ENCODE measurements around the gene ARID3A.
"Not testable (repeated sequence)": the region's sequence is repeated elsewhere in the genome, so short reads cannot be mapped to it uniquely, and the experiment has no call there.

ARID3A gene

DNA sequence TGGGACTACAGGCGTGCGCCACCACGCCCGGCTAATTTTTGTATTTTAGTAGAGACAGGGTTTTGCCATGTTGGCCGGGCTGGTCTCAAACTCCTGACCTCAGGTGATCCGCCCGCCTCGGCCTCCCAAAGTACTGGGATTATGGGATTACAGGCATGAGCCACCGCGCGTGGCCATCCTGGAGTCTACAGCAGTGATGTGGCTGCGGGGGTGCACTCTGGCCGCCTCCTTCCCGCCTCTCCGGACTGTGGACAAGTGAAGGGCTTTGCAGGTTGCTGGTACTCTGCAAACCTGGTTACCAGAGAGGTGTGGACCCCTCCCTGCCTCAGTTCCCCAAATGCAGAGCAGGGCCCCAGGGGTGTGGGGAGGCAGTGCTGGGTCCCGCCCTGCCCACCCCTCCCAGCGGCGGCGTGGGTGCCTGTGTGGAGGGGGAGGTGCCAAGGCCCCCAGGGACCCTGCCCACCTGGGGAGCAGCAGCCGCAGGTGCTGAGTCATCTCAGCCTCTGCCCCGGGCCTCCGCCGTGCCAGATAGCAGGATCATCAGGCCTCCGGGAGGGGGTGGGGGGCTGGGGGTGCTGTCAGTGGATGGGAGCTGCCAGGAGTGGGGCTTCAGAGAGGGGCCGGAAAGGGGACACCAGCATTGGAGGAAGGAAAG lies 23.1 kb downstream of the ARID3A start:
- no peak for DNase-seq

- DNase-seq = no peak
These were observed 24.7 kb downstream of the ARID3A start for GRCh38 chr19:950352-951066.

GRCh38 chr19:952049-952679 lies 26.3 kb downstream of the ARID3A start:
- no peak for DNase-seq

DNA sequence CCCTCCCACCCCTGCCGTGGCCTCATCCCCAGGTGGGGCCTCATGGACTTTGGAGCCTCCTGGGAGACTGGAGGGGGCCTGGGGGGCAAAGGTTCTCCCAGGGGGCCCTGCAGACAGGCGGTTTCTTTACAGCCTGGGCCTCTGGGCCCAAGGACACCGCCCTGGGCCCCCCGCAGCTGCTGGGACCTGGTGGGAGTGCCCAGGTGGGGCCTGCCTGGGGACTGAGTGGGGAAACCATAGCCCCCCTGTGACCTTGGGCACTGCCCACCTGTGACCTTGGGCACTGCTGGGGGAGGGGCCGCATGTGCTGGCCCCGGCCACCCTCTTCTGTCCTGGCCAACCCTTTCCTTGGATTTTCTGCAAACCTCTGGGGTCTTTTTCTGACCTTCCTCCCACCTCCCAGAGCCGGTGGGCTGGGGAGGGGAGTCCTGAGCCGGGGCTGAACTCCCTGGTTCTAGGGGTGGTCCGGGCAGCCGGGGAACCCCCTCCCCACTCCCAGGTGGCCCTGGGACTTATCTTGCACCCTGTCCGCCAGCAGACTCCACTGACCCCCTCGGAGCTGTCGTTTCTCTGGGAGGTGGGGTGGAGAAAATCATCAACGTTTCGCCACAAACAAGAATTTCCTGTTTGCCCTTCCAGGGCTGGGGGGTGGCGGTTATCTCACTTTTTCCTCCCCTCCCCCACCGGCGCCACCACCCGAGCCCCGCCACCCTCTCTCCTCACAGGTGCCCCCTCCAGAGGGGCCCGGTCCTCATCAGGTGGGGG lies 27.0 kb downstream of the ARID3A start:
- DNase-seq = no peak

DNA sequence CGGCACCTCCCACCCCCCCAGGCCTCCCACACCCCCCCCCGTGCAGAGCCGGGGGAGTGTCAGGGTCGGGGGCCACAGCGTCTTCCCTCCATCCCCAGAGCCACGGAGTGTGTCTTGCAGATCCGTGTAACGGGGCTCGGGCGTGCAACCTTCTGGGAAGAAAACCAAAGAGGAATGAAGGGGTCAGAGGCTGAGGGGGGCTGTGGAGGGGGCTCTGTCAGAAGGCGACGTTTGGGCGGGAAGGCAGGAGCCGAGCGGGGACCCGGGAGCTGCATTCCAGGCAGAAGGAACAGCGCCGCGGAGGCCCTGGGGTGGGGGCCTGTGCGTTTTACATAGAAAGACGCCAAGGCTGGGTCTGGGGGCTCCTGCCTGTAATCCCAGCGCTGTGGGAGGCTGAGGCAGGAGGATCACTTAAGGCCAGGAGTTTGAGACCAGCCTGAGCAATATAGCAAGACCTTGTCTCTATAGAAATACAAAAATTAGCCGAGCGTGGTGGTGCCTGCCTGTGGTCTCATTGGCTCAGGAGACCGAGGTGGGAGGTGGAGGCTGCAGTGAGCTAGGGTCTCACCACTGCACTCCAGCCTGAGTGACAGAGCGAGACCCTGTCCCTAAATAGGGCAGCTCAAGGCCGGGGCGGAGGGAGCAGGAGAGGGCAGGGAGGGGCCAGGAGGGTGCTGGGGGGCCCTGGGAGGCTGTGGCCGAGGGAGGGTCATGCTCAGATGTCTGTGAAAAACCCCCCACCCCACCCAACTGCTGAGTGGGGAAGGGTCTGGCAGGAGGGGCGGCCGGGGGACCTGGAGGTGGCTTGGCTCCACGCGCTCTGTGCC lies 27.8 kb downstream of the ARID3A start:
- no peak for DNase-seq

- DNase-seq = no peak
These were observed 28.4 kb downstream of the ARID3A start for GRCh38 chr19:954272-954671.

DNA sequence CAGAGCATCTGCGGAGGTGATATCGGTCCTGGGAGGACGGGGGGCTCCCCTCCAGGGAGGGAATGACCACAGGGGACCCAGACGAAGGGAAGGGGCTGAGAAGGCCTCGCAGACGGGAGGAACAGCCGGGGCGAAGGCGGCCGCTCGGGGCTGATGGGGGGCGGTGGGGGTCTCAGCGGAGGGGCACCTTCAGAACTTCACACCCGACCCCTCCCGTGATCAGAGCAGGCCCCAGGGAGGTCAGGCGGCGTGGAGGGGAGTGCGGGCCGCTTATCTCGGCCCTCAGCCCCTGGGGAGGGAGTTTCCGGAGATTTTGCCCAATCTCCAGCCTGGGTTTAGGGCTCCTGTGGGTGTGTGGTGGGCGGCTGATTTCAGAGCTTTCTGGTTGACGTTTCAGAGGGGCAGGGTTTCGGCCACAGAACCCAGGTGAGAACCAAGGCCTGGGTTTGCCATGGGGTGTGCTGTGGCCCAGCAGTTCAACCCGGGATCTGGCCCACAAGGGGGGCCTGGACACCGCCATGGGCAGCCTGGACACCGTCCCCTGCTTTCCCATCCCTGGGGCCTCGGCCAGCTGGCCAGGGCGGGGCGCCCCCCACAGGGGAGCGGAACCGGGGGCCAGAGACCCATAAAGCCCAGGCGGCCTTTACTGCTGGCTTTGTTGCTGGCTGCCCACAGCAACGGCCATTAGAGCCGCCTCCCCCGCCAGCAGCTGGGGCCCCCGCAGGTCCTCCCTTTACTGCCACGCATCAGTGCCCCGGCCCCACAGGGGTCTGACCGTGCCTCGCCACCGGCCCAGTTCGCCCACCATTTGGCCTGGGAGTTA lies 29.0 kb downstream of the ARID3A start:
- no peak for DNase-seq

DNA sequence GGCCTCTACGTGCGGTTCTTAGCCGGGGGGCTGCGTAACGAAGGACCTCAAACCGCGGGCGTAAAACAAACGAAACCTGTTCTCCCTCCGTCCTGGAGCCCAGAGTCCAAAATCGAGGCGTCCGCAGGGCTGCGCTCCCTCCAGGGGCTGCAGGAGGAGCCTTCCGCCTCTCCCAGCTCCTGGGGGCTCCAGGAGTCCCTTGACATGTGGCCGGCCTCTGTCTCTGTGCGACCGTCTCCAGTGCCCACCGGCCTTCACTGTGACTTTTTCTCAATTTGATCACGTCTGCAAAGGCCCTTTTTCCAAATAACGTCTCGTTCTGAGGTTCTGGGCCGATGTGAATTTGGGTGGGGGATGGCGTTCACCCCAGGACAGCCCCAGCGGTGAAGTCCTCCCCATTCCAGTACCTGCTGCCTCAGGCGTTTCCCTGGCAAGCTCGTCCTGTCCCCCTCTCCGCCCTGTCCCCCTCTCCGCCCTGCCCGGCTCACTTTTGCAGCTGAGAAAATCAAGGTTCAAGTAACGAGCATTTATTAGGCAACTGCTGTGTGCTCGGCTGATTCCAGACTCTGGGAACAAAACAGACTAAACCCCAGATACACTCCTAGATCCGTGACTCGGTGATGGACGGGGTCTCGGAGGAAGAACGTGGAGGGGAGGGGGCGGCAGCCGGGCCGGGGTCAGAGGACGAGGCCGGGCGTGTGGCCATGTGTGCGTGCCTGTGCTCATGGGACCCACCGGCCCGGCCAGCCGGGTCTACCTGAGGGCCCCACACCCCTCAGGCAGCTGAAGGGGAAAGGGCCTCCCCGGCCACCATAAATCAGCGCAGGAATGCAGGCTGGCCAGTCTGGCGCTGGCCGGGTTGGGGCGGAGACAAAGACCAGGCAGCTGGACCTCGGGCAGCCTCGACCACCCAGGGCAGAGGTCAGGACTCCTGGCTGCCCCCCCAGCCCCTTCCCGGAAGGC lies 30.2 kb downstream of the ARID3A start:
- DNase-seq = no peak

DNA sequence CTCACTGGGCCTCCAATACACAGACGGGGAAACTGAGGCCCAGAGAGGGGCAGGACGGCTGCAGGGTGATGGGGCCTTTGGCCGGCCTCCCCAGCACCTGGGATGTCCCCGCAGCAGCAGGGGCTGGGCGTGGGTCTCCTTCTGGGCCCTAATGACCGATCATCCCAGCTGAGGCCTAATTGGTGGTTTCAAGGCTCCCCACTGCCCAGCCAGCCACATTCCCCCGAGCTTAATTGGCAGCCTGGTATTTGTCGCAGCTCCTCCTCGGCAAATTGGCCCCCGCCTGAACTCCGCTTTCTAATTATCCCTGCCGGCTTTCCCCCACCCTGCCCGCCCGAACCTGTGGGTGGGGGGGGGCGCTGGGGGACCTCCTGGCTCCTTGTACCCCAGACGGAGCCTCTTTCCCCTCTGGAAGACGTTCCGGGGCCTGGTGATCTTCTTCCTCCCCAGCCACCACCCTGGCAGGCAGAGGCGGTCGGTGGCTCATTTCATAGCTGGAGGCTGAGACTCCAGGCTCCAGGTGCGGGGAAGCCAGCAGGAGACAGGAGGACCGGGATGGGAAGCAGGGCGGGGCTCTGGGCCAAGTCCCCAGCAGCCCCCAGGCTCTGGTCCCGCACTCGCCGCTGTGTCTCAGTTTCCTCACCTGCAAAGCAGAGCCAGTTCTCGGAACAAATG lies 31.1 kb downstream of the ARID3A start:
- DNase-seq = no peak

- DNase-seq = not testable (repeated sequence)
These were observed 31.7 kb downstream of the ARID3A start for GRCh38 chr19:957578-957977.

DNA sequence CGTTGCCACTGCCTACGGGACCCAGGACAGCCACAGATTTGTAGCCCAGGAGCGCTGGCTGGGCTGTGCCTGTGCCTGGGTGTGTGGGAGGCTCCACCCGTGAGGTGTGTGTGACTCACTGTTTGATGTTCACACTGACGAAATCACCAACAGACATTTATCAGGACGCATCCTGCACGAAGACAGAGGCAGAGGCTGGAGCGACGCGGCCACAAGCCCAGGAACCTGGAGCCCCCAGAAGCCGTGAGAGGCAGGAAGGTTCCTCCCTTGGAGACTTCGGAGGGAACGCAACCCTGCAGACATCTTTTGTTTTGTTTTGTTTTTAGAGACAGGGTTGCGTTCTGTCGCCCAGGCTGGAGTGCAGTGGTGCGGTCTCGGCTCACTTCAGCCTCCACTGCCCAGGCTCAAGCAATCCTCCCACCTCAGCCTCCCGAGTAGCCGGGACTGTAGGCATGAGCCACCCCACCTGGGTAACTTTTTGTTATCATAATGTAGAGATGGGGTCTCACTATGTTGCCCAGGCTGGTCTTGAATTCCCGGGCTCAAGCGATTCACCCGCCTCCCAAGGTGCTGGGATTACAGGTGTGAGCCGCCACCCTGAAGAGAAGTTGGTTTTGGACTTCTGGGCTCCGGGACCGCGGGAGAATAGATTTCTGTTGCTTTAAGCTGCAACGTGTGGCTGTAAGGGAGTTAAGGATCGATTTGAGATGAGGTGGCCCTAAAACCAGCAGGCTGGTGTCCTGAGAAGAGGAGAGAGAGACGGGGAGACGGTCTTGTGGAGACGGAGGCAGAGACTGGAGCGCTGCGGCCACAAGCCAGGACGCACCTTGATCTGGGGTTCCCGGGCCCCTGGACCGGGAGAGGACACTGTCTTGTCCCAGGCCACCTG lies 33.4 kb downstream of the ARID3A start:
- no peak for DNase-seq

DNA sequence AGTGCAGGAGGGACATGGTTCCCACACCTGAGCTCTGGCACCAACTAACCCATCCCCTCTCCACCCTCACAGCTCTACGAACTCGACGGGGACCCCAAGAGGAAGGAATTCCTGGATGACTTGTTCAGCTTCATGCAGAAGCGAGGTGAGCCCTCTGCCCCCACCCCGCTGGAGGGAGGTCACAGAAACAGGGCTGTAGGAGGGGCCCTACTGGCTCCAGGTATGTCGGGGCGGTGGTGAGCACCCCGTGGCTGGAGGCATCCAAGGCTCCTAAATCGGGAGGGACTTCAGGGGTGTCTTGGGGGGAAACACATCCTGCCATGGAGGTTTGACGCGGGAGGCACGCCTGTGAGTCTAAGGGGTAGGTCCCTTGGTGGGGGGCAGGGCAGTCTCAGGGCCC lies 34.2 kb downstream of the ARID3A start:
- DNase-seq = no peak

GRCh38 chr19:960601-960938 lies 34.7 kb downstream of the ARID3A start:
- no peak for DNase-seq

- DNase-seq = no peak
These were observed 36.2 kb downstream of the ARID3A start for GRCh38 chr19:961866-962620.

DNA sequence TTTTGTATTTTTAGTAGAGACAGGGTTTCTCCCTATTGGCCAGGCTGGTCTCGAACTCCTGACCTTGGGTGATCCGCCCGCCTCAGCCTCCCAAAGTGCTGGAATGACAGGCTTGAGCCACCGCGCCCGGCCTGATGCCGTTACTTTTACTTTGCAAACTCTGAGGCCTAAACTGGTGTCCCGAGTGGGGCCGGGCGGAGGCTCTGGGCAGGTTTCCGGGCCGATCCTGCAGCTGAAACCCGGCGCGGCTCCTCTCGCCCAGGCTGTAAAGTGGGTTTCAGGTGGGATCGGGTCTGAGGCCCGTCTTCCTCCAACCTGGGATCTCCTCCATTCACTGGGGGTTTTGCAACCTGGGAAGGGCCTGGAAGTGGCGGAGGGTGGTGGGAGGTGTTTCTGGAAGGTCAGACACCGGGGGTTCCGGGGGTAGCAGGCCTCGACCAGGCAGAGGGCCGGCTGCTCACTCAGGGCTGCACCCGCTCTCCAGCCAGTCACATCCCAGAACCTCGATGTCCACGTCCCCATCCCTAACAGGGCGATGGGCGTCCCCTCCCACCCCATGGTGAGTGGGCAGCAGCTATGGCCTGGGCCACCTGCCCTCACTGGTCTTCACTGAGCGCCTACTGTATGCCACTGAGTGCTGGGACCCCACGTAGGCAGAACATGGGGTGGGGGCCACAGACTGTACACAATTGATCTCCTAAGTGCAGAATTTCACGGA lies 37.0 kb downstream of the ARID3A start:
- DNase-seq = no peak

DNA sequence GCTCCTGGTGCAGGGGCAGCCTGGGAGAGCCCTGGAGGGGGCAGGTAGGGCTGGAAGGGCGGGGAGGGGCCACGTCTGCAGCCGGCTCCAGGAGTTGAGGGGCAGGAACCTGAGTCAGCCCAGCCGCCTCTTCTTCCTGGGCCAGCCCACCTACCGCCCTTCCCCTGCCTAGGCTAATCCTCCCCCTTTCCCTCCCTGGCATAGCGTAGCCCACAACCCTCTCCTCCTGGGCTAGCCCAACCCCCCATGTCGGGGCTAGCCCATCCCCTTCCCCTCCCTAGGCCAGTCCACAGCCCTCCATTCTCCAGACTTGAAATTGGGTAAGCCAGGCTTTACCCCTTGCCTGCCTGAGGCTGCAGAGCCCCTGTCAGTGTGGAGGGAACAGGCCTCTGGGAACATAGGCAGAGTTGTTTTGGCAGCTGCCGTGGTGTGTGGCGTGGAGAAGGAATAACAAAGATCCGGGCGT lies 37.7 kb downstream of the ARID3A start:
- DNase-seq = no peak

DNA sequence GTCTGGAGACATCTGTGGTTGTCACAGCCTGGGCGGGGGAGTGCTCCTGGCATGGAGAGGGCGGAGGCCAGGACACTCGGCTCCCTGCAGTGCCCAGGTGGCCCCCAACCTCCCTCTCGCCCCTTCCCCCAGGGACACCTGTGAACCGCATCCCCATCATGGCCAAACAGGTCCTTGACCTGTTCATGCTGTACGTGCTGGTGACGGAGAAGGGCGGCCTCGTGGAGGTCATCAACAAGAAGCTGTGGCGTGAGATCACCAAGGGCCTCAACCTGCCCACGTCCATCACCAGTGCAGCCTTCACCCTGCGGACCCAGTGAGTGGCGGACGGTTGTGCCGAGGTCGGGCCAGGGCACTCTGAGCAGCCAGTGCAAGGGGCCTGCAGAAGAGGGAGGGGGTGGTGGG lies 38.3 kb downstream of the ARID3A start:
- no peak for DNase-seq

Data from SIG-M5 (cell line).